Measurements from ENCODE around the gene PACRG.

PACRG gene

DNA sequence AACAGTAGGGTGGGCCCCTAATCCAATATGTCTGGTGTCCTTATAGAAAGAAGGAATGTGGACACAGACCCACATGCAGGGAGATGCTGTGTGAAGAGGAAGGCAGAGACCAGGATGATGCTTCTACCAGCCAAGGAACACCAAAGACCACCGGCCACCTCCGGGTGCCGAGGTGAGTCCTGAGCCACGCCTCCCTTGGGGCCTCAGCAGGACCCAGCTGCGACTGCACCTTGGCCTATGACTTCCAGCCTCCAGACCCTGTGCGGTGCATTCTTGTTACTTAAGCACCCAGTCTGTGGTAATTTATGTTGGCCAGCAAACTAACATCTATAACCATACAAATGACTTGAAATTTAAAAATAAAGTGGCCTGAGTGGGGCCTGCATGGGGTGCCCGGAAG lies 607.3 kb downstream of the PACRG start:
- DNase-seq (ENCODE audit: low read depth) = no peak

DNA sequence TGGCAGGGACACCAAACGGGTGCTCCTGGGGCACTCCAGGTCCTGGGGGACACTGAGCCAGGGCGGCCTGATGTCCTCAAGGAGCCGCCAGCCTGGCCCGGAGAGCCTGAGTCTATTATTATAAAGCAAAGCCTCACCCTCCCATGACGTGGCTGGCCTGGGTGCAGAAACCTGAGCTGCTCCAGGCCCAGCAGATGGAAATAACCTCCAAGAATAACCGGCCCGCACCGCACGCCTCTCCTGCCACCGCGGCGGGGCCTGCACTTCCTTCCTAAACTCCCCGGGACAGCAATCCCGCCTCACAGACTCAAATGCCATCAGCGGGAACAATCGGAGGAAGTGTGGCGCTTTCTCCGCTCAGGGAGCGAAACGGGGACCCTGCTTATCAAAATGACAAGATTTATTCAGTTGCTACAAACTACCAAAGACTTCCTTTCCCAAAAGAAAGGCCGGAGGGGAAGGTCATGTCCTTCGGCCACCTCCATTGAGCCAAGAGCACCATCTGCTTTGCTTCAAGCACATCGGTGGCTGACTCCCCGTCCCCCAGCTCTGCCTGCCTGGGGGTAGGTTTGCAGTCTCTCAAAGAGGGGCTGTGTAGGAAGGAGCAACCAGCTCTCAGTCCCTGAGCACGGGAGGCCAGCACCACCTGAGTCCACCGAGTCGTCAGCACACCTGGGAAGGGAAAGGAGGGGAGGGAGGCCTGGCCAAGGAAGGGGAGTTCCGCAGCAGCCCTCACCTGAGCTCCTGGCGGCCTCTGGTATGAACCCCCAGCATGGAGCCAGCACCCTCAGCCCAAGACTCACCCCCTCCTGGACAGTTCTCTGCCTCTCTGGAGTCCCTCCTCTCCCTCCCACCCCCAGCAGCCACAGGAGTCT lies 608.1 kb downstream of the PACRG start:
- DNase-seq (ENCODE audit: low read depth) = no peak

DNA sequence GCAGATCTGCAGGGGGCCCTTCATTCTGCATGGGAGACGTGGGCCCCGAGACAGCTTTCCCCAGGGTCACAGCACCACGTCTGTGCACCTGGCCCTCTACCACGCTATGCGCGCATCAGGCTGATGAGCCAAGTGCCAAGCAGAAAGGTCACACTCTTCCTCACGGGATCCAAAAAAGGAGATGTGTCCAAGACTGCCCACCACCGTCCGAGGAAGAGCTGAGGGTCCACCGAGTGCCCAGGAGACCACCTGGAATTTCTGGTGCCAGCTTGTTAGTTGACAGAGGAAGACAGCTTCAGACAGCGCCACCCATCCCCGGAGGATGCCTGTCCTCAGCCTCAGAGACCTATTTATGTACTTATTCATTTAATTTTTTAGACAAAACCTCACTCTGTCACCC lies 609.2 kb downstream of the PACRG start:
- no peak for DNase-seq (ENCODE audit: low read depth)

DNA sequence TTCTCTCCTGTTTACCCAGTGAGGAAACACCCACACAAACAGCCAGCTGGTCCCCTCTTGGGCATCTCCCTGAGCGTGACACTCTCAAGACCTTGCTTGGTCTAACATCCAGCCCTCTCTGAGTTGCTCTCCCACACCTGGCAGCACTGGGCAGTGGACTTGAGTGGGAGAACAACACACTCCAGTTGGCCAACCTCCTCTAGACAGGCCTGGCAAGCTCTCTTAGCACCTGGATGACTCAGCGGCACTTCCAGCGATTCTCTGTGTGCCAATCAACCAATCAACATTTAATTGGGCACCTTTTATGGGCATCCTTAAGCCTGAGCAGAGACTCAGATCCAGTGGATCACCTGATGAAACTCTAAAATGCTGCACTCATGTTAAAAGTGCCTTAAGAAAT lies 610.2 kb downstream of the PACRG start:
- DNase-seq (ENCODE audit: low read depth) = no peak

DNA sequence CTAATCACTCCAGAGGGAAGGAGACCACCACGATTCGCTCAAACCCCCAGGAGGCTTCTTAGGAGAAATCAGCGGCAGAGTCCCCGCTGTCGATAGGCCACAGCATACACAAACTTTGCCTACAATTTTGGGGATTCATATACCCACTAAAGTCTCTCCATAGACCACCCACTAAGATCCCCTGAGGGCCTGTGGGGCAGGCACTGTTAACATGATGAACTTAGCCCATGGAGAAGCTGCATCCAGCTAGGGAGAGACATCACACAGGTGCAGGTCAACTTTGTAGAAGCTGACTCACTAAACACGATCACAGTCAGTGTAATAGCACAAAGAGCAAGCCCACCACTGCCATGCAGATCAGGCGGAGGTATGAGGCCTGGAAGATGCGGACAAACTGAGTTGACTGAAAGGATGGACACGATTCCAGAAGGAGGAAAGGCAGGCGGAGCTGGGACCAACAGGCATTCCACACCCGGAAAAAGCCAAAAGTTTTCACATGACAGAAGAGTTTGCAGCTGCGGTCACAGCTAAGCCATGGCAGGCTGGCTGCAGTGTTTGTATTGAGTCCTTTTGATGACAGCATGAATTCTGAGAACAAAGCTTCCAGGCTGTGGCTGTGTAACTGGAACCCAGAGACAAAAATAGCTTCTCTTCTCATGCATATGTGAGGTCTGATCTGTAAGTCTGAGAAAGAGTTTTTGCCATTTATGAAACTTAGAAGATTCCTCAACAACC lies 611.1 kb downstream of the PACRG start:
- no peak for DNase-seq (ENCODE audit: low read depth)

DNA sequence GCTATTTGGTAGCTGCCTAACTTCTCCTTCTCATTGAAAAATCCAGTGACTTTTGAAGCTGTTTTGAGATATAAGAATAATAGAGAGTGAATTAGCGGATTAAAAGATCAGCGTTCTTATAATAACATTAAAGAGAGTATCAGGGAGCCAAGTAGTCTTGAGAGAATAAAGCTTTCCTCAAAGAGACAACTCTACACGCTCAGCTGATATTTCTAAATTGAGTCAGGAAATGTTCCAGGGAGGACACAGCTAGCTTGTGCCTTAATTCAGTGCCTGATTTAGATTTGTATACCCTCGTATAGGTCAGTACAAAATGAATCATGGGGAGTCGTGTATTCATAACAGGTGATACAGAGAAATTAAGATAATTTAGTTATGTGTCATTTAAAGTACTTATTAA lies 611.7 kb downstream of the PACRG start:
- no peak for DNase-seq (ENCODE audit: low read depth)

DNA sequence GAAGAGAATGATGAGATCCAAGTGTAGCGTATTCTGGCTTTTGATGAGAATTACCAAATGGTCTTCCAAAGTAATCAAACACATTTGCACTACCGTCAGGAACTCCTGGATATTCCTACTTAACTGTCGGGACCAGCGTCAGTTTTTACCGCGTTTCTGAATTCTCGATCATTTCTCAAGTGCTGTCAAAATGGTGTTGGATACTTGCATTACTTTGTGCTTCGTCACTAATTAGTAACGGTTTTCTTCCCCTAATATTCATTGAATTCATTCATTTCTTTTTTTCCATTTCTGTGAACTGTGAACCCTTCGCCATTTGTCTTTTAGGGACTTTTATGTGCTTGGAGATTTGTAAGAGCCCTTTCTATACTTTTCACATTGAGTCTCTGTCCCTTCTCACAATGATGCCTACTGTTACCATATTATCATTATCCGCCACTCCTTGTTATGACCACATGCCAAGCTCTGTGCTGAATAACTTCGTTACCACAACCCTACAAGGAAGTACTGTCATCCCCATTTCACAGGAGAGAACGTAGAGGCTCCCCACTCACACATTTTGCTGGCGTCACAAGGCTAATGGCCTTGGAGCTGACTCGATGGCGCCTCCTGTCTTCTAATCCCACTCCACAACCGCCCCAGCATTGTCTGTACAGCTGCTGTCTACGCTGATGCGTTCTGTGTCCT lies 612.6 kb downstream of the PACRG start:
- no peak for DNase-seq (ENCODE audit: low read depth)

DNA sequence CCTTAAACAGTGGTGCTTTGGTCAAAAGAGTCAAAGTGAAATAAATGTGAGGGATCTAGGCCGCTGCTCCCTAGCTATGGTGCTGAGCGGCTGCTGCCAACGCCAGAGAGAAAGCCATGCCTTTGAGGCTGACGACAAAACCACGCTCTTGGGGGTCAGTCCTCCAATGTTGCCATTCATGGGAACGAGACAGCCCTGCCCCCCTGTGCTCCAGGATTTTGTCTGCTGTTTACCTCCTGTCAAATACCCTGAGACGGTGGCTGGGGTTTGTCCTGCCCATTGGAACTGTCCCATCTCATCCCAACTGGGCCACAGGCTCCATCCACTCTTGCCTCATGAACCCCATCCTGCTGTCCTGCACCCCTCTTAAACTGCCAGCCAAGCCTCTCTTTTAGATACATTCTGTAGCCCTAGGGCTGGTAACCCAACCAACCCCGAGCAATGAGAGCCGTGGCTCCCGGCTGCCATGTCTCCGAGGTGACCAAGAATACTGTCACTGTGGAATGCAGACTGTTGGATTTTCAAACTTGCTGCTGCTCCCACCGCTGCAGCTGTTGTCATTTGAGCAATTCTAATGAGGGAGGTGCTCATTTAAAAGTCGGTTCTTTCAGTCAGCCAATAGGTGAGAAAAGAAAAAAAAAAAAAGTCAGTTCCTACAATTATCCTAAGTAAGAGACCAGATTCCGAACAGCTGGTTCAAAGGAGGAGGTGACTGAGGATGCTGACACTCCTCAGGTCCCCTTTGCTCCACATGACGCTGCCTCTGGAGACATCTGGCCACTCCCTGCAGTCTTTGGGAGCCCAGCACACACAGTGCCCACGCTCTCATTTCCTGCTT lies 613.7 kb downstream of the PACRG start:
- DNase-seq (ENCODE audit: low read depth) = no peak

DNA sequence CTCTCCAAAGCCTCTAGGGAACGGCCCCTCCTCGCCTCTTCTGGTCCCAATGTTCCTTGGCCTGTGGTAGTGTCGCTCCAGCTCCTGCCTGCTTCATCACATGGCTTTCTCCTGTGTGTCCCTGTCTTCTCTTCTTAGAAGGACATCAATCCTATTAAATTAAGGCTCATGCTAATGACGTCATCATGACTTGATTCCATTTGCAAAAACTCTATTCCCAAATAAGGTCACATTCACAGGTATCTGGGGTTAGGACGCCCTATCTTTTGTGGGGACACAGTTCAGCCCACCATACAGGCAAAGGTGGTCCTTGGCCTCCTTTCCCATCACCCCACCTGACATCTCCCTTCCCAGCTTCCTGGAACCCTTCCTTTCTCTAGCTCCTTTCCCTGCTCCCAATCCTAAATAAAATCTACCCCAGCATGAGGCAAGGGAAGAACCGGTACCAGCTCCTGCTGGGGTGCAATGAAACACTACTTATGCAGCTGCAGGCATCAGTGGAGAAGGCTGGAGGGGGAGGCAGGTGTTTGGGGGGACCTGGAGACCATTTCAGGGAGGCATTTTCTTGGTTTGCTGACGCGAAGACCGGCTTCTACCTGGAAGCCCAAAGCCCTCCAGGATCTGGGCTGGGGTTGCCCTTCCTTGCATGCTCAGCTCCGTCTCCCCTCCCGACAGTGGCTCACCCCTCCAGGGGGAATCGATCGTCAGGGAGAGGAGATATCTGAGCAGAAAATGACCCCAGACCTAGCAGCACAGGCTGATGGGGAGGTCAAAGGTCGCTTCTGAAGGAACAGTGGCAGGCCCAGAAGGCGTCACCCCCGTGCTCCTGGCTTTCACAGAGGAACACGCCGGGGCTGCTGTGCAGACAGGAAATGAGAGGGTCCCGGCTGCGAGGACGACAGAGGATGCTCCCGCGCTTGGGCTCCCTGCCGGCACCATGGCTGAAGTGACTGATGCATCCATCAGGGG lies 615.1 kb downstream of the PACRG start:
- DNase-seq (ENCODE audit: low read depth) = no peak

DNA sequence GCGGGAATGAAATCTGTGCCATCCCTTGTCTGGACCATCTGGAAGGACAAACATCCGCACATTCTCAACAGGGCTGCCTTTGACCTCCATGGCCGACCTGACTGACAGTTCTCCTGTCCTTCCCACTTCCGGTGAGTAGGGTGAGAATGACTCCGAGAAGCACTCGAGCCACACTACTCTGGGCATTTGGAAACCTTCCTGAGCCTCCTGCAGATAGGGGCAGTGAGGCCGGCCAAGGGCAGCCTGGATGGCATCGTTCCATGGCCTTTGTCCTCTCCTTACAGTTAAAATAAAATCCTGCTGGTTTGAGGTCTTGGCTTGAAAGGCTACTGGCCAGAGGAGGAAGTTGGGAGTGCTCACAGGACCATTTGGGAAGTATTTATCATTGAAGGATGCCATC lies 615.8 kb downstream of the PACRG start:
- DNase-seq (ENCODE audit: low read depth) = no peak

DNA sequence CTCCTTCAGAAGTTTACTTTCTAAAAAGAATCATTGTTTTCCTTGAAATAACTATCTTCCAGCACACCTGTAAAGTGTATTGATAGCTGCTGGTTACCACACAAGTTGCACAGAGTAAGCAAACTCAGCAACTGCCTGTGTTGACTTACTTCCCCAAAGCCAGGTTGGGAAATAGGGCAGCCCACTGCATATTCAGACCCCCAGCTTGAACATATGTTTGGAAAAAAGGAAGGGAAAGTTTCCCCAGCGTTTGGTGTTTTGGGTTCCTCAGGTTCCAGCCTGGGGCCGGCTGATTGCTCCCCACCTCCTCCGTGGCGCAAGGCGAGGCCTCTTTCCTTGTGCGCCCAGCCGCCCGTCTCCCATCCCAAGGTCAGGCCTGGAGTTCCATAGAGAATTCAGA lies 616.6 kb downstream of the PACRG start:
- DNase-seq (ENCODE audit: low read depth) = no peak

DNA sequence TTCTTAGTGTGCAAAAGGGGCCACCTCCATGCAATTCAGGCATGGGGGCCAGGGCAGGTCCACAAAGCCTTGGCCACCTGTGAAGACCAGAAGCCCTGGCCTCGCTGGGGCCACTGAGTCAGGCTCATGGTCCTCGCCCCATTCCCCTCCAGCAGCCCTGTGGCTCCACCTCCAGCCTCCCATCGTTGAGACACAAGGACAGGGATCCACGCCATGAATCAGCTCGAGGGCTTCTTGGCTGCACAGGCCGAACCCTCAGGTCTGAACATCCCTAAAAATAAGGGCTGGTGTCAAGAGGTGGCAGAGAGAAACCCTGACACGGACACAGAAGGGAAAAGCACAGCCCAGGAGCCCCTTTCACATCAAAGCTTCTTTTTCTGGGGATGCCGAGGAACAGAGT lies 618.2 kb downstream of the PACRG start:
- DNase-seq (ENCODE audit: low read depth) = no peak

DNA sequence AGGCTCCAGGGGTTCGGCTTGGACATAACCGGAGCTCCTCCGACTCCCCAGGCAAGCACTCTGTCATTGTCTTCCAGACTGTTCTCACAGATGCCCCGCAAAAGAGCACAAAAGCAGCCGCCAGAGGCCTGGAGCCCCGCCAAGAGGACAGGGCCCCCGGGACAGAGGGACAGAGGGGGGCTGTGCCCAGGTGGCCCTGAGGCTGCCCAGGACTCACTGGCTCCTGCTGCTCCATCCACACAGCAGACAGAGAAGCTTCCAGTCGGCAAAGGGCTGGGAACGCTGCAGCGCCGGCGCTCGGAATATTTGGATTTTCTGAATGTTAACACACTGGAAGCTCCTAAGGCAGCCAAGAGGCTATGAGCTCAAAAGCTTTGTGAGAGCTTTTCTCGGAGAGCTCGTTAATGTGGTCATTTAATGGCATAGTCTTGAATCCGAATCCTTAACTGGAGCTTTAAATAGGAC lies 618.8 kb downstream of the PACRG start:
- no peak for DNase-seq (ENCODE audit: low read depth)

DNA sequence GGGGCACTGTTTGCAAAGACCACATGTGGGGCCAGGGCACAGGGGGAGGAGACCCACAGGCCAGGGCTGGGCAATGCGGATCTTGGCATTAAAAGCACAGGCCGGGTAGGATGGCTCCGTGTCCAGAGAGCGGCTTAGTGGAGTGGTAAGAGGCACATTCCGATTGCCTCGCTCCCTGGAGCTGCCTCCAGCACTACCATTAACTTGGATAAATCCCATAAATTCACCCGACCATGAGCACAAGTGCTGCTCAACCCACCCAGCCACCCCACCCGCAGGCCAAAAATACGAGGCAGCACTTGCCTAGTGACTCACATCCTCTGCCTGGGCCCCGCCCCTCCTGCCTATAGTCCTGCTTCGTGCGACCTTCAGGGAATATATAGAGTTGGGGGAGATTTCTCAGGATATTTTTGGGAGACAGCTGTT lies 619.3 kb downstream of the PACRG start:
- DNase-seq (ENCODE audit: low read depth) = no peak

DNA sequence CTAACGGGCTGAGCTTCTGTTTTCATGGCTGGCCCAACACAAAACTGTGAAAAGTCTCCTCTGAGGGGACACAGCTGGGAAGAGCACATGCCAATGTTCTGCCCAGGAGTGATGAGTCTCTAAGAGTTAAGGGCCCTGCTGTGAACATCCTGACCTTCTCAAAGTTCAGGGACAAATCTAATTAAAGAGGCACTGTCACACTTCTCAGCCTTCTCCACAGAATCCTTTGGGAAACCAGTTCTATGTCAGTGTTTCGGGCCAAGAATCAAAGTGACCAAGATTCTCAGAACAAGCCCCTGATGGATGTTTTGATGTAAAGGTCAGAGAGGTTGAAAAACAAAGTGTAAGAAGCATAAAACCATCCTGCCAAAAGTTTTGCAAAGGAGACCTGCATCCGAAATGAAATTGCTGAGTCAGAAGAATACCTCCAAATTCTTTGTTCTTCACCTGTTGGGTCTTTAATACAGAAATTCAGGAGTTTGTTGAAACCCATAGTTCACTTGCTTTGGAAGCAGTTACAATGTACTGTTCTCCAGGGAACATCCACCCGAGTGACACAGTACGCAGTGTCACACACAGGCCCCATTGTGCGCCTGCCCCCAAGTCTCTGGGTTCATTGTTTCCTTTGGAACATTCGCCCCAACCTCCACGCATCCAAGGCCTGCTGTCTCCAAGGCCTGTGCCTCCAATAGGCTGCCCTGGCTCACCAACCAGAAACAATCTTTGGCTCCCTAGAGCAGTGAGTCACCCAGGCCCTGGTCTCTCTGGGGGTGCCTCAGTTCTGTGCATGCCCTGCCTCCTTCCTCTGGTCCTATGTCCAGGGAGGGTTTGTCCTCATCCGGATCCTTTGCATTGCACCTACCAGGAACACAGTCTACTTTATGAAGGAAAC lies 621.3 kb downstream of the PACRG start:
- no peak for DNase-seq (ENCODE audit: low read depth)

DNA sequence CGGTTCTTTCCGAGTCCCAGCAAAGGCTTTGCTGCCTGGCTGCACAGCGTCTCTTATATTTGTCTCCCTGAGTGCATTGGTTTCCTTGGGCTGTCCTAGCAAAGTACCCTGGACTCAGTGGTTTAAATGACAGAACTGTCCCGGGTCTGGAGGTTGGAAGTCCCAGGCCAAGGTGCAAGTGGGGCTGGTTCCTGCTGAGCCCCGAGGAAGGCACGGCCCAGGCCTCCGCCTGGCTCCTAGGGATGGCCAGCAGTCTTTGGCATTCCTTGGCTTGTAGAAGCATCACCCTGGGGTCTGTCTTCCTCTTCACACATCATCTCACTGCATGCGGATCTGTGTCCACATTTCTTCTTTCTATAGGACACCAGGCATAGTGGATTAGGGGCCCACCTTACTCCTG lies 621.9 kb downstream of the PACRG start:
- DNase-seq (ENCODE audit: low read depth) = no peak

DNA sequence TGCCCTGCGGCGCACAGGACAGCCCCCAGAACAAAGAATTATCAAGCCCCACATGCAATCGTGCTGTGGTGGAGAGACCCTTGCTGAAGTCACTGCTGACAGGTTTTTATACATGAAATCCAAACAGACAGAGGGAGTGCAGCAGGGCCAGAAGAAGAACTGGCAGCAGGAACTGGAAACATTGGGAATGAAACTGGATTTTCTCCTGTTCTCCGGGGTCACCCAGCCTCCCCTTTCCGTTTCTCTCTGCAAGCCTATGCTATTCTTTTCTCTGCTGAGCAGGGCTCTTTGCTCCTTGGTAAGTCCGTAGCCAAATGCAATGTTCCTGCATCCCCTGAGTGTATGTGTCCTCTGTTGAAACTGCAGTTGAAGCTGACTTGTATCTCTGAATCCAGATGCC lies 623.2 kb downstream of the PACRG start:
- no peak for DNase-seq (ENCODE audit: low read depth)

DNA sequence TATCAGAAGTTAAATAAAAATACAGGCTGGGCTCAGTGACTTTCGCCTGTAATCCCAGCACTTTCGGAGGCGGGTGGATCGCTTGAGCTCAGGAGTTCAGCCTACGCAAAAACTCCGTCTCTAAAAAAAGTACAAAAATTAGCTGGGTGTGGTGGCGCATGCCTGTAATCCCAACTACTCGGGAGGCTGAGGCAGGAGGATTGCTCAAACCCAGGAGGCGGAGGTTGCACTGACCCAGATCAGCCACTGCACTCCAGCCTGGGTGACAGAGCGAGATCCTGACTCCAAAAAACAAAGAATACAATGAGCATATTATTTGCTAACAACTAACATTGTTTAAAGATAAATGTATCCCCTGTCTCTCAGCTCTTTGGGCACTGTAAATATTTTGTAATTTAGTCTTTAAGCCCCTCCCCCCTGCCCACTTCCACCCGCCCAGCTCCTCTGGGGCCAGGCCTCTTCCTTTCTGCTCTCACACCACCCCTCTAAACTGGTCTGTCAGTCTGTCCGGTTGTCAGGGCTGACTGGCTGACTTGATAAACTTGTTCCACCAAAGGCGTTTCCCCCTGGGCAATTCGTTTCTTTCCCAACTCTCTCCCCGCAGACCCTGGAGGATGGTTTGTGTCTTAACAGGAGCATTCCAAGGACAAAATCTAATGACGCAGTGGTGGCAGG lies 624.4 kb downstream of the PACRG start:
- no peak for DNase-seq (ENCODE audit: low read depth)

DNA sequence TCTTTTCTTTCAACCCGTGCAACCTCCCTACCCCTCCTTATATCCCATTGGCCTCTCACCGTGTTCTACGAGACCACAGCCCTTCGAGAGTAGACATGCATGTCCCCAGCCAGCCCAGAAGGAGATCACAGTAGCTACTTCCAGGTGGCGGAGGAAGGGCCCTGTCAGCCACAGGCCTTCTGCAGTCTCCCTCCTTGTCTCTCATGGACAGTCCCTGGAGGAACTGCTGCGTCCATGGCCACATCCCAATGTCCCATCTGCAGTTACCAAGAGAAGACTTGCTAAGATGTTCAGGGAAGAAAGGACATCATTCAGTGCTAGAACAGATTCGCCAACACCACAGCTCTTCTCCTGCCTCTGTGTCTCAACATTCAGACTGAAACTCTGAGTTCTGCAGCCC lies 625.2 kb downstream of the PACRG start:
- no peak for DNase-seq (ENCODE audit: low read depth)

Measured in activated T-helper 1 cell treated with Interleukin-2 at 50 U/mL for 16 hours (primary cell).